Tibial nerve (tissue), 4 donors: ENCODE results near the gene EEPD1. TPM values are rescaled to one million over a fixed set of nuclear protein-coding genes. Genes with fewer than 3 reads are reported as not detected.

Experiments used
- DNase-seq, 2 donors: peaks; one replicate each; pipeline ENCODE4 v3.0.0-alpha.2; 2019; ENCODE audit warnings: low spot score in 2 of 2
- H3K27ac ChIP-seq, 4 donors: fragments of 200-600 bp; sonication (generic) in 3 of 4; one replicate each; pipeline ENCODE4 v1.5.1; 2017 to 2019; ENCODE audit warnings: mild to moderate bottlenecking in 1 of 4
- H3K27me3 ChIP-seq, 2 donors: fragments of 200-600 bp; sonication (generic) in 1 of 2; one replicate each; pipeline versions ENCODE4 v1.5.1 to v1.6.0; 2017 to 2019
- H3K36me3 ChIP-seq, 3 donors: fragments of 200-600 bp; sonication (generic); one replicate each; pipeline ENCODE4 v1.5.1; 2018 to 2019
- H3K4me1 ChIP-seq, 4 donors: fragments of 200-600 bp; sonication (generic) in 3 of 4; one replicate each; pipeline ENCODE4 v1.5.1; 2017 to 2019
- H3K4me3 ChIP-seq, 4 donors: fragments of 200-600 bp; sonication (generic) in 3 of 4; one replicate each; pipeline ENCODE4 v1.5.1; 2017 to 2019; ENCODE audit warnings: mild to moderate bottlenecking in 1 of 4, moderate library complexity in 1 of 4
- H3K9me3 ChIP-seq, 4 donors: fragments of 200-600 bp; sonication (generic) in 3 of 4; one replicate each; pipeline ENCODE4 v1.5.1; 2017 to 2019
- CTCF ChIP-seq, 5 experiments: fragments of 200-600 bp in 3 of 5; fragments of 450-650 bp in 2 of 5; sonication (generic) in 3 of 5; IDR thresholded peaks; one replicate each; pipeline ENCODE4 v1.5.1; 2016 to 2019; ENCODE audit warnings: antibody characterized with exemption in 5 of 5, mild to moderate bottlenecking in 3 of 5, moderate library complexity in 2 of 5
- EP300 ChIP-seq, 2 donors: sonication (generic); formaldehyde crosslinking; IDR thresholded peaks; one replicate each; pipeline ENCODE4 v1.6.1; 2017; ENCODE audit warnings: antibody characterized with exemption in 2 of 2, mild to moderate bottlenecking in 1 of 2
- POLR2A ChIP-seq, 2 donors: fragments of 450-650 bp; IDR thresholded peaks; one replicate each; pipeline ENCODE4 v1.6.1; 2017; ENCODE audit warnings: antibody characterized with exemption in 2 of 2, mild to moderate bottlenecking in 2 of 2, moderate library complexity in 2 of 2
- WGBS, 2 donors: methylation state at CpG; one replicate each; pipeline ENCODE4 v1.1.5; 2018; 5-methylcytosine and 5-hydroxymethylcytosine counted together
- total RNA-seq, 4 donors: library from RNA; depleted of rRNA; stranded (reverse); fragments of >200 nt; gene quantifications; one replicate each; pipeline ENCODE4 v1.1.0, GENCODE V29; 2016

The EEPD1 gene
- total RNA-seq, 4 donors from 2014 or later = 9.0 to 18.0 (median 16.5) TPM

DNA sequence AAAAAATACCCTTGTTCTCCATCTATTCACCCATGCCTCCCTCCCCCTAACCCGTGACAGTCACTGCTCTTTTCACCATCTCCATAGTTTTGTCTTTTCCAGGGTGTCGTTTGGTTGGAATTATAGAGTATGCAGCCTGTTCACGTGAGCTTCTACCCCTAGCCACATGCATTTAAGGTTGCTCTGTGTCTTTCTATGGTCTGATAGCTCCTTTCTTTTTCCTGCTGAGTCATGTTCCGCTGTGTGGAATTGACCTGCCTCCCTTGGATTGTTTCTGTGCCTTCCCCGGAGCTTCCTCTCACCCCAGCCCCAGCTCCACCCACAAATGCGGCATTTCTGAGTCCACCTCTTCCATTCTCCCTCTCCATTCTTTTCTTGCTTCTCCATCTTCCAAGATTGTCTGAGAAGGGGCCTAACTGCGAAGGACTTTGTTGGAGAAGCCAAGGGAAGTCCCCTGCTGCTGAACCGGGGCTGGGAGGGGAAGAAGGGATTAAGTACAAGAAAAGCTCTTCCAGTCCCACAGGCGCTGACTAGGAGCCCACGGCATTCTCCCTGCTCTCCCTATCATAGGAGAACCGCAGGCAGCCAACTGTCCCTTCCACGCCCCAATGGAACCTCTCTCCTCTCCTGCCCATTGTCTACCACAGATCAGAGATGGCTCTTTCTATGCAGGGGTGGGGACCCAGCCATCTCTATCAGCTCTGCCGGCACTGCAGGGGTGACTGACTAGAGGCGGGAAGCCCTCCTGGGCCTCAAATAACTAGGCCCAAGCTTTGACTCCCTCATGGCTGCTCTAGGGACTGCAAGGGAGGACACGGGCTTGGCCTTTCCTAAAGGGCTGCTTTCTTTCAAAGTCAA lies 149.1 kb downstream of the EEPD1 start:
- no peak overlapping the region for H3K4me3 ChIP-seq
- no peaks in the 10 kb centered on the region for H3K27me3 ChIP-seq
- H3K9me3 ChIP-seq = no peaks in the 10 kb centered on the region
- 80 to 86% methylated on average over 15 of the region's 15 CpGs for WGBS, 2 donors
- DNase-seq = no peak
- peaks cover 0 to 46% (median 20%) of the 10 kb centered on the region in 4 donors for H3K4me1 ChIP-seq
- no peak for TF ChIP-seq POLR2A (IDR thresholded peaks at IDR 0.05)
- TF ChIP-seq EP300 (IDR thresholded peaks at IDR 0.05) = no peak
- TF ChIP-seq CTCF (IDR thresholded peaks at IDR 0.05) = no peak
- peak overlapping the region; percentile 11 to 70 (median 31) for H3K27ac ChIP-seq
- H3K36me3 ChIP-seq = peaks cover 0 to 6% (median 0%) of the 10 kb centered on the region in 3 donors

DNA sequence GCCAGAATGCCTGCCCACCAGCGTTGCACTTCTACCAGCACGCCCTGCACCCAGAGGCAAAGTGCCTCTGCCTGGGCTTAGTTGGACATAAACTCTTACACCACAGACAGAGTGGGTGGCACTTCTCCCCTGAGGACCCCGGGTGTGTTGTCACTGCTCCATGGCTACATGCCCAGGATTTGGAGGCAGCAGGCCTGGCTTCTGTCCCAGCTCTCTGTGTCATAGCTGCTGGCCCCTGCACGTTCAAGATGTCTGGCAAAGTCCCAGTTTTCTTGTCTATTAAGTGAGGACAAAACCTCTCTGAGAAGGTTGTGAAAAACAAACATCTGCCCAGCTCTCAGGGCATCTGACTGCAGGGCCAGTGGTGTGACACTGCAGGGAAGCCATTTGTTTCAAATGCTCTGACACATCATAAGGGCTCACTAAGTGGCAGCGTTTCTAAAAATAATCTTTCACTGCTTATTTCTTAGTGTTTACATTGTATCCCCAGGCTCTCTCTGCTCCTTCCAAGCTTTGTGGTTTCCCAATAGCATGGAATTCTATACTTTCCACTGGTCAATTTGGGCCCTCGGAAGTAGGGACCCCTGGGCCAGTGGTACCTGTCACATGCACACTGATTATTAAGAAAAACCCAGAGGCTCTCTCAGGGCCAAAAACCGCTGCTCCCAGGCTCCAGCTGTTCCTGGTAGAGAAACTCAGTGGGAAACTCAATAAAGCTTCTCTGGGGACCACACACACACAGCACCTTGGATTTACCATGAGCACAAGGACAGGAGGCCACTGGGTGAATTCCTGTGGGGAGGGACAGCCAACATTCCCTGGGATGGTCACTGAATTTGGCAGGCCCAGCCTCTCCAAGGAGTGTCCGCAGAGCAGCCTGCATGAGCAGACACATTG lies 150.4 kb downstream of the EEPD1 start:
- H3K27ac ChIP-seq = peak overlapping the region; percentile 10 to 75 (median 50)
- peak; percentile 73 to 79 for DNase-seq
- peaks cover 0 to 6% (median 0%) of the 10 kb centered on the region in 3 donors for H3K36me3 ChIP-seq
- TF ChIP-seq POLR2A (IDR thresholded peaks at IDR 0.05) (no peak), CTCF (IDR thresholded peaks at IDR 0.05) (no peak), EP300 (IDR thresholded peaks at IDR 0.05) (peak; percentile 43 to 79)
- no peak overlapping the region for H3K4me3 ChIP-seq
- H3K9me3 ChIP-seq = no peaks in the 10 kb centered on the region
- WGBS, 2 donors = 29 to 33% methylated on average over 8 of the region's 8 CpGs
- peaks cover 0 to 46% (median 20%) of the 10 kb centered on the region in 4 donors for H3K4me1 ChIP-seq
- H3K27me3 ChIP-seq = no peaks in the 10 kb centered on the region

DNA sequence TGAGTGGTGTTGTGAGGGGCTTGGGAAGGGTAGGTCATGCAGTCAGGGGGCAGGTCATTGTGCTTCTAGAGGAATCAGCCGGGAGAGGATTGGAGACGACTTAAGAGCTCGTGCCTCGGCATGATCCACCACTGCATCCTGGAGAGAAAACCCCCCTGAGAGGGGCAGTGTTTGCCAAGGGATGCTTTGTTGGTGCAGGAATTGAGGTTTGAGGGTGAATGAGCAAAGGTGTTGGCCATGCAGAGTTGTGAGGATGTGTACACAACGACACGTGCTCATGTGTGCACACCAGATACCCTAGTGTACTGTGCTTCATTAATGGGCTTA lies 151.0 kb downstream of the EEPD1 start:
- H3K4me3 ChIP-seq = no peak overlapping the region
- H3K36me3 ChIP-seq = peaks cover 0 to 6% (median 0%) of the 10 kb centered on the region in 3 donors
- peaks cover 0 to 46% (median 20%) of the 10 kb centered on the region in 4 donors for H3K4me1 ChIP-seq
- TF ChIP-seq EP300 (IDR thresholded peaks at IDR 0.05) (no peak), CTCF (IDR thresholded peaks at IDR 0.05) (no peak), POLR2A (IDR thresholded peaks at IDR 0.05) (no peak)
- no peak for DNase-seq
- 47 to 67% methylated on average over 6 of the region's 6 CpGs for WGBS, 2 donors
- H3K27ac ChIP-seq = peak overlapping the region; percentile 10 to 75 (median 50)
- no peaks in the 10 kb centered on the region for H3K9me3 ChIP-seq
- no peaks in the 10 kb centered on the region for H3K27me3 ChIP-seq

DNA sequence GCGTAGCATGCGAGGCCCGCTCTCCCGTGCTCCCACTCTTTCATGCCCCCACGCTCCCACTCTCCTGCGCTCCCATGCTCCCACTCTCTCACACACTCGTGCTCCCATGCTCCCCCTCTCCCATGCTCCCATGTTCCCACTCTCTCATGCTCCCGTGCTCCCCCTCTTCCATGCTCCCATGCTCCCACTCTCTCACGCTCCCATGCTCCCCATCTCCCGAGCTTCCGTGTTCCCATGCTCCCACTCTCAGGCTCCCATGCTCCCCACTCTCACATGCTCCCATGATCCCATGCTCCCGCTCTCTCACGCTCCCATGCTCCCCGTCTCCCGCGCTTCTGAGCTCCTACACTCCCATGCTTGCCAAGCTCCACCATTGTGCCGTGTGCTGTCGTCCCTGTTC lies 152.2 kb downstream of the EEPD1 start:
- Histone ChIP-seq H3K36me3 (no peaks in the 10 kb centered on the region), H3K9me3 (no peaks in the 10 kb centered on the region), H3K27ac (no peak overlapping the region), H3K4me3 (no peak overlapping the region), H3K4me1 (peaks cover 0 to 46% (median 20%) of the 10 kb centered on the region in 4 donors), H3K27me3 (no peaks in the 10 kb centered on the region)
- TF ChIP-seq POLR2A (IDR thresholded peaks at IDR 0.05) (no peak), CTCF (IDR thresholded peaks at IDR 0.05) (no peak), EP300 (IDR thresholded peaks at IDR 0.05) (no peak)
- WGBS, 2 donors = 96 to 97% methylated on average over 18 of the region's 18 CpGs
- no peak for DNase-seq
